Left forelimb (tissue), 1 donor: ENCODE data around the gene ZMYM2.

ENCODE experiments used
- DNase-seq: peaks from one replicate; pipeline ENCODE4 v3.0.0-alpha.2; 2018; ENCODE audit warnings: low spot score

ZMYM2 gene

GRCh38 chr13:20134732-20135131 is 176.2 kb downstream of the ZMYM2 start:
- DNase-seq, result no peak

- no peak for DNase-seq
Observed at GRCh38 chr13:20136781-20137703, 178.5 kb downstream of the ZMYM2 start.

- no peak for DNase-seq
Observed at GRCh38 chr13:20137875-20138274, 179.3 kb downstream of the ZMYM2 start.

GRCh38 chr13:20140487-20140886 is 182.0 kb downstream of the ZMYM2 start:
- no peak for DNase-seq
